ENCODE measurements around the gene CTSL.

DNA sequence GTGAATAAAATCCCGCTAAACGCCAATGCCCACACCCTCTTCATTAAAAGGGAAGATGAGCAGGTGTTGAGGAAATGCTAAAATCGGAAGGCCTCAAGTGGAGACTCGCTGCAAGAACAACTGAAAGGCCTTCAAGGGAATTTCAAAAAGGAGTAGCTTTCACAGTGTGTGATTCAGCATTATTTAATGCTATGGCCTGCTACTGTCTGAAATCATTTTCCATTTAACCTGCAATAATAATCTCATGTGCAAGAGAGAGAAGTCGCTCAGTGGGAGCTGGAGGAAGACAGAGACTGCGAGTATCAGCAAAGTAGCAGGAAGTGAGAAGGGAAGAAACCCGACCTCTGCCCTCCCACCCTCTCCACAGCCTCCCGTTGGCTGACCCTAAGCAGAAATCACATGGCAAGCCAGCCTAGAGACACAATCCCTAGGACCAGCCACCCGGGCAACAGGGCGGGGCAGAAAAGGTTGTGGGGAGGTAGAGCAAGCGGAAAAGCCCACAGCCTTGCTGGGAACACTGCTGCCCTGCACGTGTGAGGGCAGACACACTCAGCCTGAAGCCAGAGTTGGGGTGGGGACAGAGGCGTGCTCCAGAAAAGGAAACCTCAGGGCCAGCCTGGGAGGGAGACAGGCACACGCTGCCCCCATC, 39.9 kb upstream of the CTSL start:
- TF ChIP-seq GATA2 (IDR thresholded peaks at IDR 0.05; ENCODE audit: low read depth, low read length) (no peak), GATA3 (IDR thresholded peaks at IDR 0.05; ENCODE audit: low read depth, low read length) (no peak)
